ENCODE measurements around the gene AGAP3.

DNA sequence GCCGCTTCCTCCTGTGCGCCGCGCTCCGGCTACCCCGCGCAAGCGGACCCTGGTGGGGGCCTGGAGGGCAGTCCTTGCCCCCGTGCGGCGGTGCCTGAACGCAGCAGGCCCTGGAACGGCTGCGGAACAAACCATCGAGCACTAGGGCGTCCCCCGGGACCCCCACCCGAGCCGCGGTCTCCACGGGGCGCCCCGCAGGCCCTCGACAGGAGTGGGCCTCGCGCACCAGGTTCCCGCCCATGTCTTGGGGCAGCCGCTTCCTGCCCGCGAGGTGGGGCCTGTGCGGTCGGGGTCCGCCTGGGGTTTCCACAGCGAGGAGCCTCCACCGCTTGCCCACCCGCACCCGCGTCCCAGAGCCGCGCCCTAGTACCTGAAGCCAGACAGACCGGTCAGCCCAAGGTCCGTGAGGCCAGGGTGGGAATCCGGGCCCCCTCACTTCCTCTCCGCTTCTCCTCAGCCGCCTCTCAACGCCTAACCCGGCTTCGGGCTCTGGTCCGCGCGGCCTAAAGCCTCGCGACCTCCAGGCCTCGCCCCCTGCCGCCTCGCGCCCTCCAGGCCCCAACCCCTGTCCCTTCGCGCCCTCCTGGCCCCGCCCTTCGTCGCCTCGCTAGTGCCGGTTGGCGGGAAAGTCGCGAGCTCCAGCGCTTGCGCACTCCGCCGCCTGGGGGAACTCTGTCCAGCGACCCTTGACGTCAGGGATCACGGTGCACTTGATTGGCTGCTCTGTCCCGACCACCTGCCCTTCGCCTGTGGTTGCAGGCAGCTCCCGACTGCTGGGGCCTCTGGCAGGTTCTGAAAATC, 88.2 kb downstream of the AGAP3 start:
- TF ChIP-seq POLR2AphosphoS5 (IDR thresholded peaks at IDR 0.05; ENCODE audit: low read depth, low read length), result no peak
- TF ChIP-seq, protein P1, sequence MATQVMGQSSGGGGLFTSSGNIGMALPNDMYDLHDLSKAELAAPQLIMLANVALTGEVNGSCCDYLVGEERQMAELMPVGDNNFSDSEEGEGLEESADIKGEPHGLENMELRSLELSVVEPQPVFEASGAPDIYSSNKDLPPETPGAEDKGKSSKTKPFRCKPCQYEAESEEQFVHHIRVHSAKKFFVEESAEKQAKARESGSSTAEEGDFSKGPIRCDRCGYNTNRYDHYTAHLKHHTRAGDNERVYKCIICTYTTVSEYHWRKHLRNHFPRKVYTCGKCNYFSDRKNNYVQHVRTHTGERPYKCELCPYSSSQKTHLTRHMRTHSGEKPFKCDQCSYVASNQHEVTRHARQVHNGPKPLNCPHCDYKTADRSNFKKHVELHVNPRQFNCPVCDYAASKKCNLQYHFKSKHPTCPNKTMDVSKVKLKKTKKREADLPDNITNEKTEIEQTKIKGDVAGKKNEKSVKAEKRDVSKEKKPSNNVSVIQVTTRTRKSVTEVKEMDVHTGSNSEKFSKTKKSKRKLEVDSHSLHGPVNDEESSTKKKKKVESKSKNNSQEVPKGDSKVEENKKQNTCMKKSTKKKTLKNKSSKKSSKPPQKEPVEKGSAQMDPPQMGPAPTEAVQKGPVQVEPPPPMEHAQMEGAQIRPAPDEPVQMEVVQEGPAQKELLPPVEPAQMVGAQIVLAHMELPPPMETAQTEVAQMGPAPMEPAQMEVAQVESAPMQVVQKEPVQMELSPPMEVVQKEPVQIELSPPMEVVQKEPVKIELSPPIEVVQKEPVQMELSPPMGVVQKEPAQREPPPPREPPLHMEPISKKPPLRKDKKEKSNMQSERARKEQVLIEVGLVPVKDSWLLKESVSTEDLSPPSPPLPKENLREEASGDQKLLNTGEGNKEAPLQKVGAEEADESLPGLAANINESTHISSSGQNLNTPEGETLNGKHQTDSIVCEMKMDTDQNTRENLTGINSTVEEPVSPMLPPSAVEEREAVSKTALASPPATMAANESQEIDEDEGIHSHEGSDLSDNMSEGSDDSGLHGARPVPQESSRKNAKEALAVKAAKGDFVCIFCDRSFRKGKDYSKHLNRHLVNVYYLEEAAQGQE (IDR thresholded peaks at IDR 0.05; ENCODE audit: insufficient read depth in 1 of 2, low read depth in 2 of 2, low read length in 2 of 2), result no peak
- TF ChIP-seq SIN3A (IDR thresholded peaks at IDR 0.05; ENCODE audit: borderline replicate concordance, insufficient read depth, low read length), result no peak
- no peak for TF ChIP-seq TAF1 (IDR thresholded peaks at IDR 0.05; ENCODE audit: borderline replicate concordance, insufficient read depth, low read length)

Measured in PFSK-1 (cell line).